GM21825 (cell line): ENCODE data around the gene SEMA6D.
A peak's percentile ranks its signal among the peaks of the same experiment; 100 is the strongest.

Experiments used
- ATAC-seq: cut with Tn5 transposase; IDR thresholded peaks from one replicate; pipeline ENCODE4 v1.9.1; 2021; ENCODE audit warnings: mild to moderate bottlenecking, moderate library complexity; ENCODE audit not compliant: unreplicated experiment

SEMA6D gene

DNA sequence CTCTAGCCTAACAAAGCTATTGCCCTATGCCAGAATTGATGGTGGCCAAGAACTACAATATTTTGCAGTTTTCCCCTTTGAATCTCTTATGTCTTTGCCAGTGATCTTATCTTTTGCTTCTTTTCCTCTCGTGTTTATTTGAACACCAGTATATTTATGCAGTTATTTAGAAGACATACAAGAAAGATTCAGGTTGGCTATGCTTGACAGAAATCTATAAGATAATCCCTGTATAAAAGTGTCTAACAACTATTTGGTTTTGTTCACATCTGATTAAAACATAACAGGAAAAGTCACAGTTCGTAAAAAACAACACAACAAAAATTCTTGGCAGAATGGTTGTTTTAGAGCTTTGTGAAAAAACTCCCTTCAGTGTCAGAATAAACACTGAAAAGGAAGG, 63.7 kb downstream of the SEMA6D start:
- no peak for ATAC-seq

DNA sequence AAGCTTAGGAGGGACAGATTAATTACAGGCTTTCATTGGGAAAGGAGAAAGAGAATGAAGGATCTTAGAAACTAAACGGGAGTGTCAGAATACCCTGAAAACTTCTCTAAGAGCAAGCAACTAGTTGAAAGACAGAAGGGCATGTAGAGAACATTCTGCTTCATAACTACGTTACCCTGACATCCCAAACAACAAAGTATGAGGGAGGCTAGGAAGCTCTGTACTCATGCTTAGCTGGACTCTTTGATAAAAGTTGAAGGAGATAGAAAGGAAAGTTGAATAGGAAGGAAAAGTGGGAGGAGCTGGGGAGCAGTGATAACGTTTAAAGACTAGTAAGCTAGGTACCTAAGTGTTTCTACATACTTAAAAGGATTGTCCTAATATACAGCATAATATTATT, 64.2 kb downstream of the SEMA6D start:
- ATAC-seq: no peak

DNA sequence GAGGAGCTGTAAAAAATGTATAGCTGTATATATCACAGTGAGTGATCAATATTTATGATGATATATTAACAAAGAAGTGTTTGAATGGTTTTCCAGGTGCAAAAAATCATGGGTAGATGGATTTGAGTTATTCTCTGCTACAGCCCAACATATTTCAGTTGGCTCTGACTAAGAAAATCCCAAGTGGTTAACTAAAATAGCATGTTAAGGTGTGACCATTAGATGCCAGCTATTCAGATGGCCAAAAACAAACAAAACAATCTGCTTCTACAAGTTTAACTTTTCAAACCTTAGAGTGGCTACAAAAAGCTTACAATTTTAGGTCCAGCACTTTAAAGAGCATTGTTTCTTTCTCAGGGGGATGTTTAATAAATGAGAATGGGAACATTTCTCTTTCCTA, 67.5 kb downstream of the SEMA6D start:
- ATAC-seq: no peak

DNA sequence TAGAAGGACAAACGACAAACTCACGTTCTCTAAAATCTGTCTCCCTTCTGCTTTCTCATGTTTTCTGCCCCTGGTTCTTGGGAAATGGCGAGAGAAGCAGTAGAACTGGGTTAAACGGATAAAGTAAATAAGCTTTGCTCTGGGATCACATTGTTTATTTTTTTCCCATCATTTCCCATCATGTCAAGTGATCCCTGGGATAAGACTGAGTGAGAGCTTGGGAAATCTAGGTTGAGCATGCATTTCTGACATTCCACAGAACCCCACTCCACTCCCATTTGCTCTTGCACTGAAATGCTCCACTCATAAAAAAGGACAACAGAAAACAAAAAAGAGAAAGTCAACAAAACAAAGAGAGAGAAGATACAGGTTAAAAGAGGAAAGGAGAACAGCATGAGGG, 69.1 kb downstream of the SEMA6D start:
- ATAC-seq: no peak

DNA sequence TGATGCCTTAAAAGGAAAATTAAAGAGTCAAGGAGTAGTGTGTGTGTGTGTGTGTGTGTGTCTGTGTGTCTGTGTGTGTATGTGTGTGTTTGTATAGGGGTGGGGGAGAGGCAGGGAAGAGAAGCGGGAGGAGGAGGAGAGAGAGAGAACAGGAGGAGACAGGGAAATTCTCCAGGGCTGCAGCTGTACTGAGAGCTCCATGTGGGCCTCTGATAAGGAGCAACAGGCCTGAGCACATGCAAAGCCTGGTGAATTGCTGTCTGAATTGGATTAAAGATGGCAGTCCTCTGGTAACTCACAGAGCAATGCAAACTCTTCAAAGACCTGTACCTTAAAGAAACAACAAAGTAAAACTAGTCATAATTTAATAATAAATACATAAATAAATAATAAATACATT, 70.6 kb downstream of the SEMA6D start:
- ATAC-seq: no peak

DNA sequence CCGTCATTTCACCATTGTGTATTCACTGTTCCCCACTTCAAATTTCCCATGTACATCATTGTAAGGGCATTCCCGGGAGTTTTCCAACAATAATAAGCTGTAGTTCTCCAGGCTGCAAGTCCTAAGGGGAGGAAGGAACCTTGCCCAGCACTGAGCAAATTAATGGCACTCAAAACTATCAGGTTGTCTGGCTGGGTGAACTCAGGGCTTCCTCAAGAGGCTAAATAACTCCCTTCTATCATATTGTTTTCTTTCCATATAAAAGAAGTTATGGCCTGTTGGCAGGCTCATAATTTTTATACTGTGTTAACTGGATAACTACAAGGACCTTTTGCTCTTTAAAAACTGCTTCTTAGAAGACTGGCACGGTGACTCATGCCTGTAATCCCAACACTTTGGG, 71.4 kb downstream of the SEMA6D start:
- ATAC-seq: no peak

DNA sequence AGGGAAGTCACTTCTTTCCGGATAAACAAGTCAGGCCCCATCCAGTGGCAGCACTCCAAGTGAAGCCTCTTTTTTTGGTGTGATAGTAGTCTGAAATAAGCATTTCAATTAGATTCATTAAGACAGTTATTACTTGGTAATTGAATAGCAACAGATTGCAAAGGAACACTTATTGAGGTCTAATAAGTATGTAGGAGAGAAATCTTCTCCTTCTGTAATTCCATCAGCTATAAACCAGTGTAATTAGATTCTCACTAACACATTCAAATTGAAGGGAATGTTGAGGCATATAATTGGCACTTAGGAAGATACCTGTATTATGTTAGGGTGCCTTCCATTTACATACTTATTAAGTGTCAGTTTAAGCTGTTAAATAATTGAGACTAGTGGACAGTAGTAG, 73.9 kb downstream of the SEMA6D start:
- no peak for ATAC-seq

DNA sequence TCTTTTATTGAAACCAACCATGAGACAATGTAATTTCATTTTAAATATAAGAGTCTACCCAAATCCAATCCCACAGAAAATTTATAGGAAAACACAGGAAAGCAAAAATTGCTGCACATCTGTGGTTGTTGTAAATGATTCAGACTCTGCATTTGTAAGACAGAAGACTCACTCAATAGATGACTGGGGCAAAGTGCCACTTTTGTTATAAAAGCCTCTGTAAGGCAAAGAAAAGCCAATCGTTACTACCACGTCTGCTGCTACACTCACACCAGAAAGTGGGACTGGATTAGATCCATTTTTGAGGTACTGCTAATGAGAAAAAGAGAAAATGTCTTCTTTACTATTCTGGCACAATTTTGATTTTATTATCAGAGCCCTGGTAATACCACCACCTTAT, 74.9 kb downstream of the SEMA6D start:
- no peak for ATAC-seq

DNA sequence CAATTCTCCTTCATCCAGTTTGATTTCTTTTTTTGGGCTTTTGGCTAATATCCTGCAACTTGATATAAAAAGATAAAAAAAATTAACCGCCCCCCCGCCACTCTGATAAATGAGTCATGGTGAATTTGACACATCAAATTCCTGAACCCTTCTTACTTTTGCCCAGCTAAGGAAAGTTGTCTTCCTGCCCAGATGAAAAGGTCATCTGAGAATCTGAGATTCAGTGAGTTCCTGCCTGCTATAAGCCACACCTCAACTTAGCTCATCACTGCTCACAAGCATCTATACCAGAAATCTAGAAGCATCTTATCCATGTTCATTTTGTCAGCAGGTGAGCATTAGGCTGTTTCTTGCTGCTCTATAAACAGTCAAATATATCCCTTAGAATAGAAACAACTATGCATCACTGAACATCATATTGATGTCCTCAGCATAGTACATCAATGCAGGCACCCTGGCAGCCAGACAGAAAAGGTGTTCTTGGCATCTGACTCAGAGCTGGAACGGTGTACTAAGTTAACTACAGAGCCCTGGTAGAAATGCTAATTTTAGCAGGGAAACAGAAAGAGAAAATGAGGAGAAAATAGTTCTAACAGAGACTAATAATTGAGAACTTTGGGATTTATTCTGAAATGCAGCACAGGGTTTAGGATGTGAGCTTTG, 77.1 kb downstream of the SEMA6D start:
- ATAC-seq: no peak

DNA sequence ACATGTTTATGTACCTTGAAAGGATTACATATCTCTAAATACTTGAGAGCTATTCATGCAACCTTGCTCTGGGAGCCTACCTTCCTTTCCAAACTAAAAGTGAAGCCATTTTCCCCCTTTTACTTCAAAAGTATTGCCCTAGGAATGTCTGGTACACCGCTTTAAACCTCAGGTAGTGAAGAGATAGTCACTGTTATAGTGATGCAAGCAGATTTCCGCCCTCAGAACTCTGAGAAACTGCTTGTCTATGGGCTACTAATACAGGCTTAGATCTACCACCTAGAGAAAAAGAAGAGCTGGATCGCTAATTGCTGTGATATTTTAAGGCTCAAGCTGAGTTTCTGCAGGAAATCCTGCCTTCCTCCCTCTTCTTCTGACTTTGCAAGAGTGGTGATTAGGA, 78.6 kb downstream of the SEMA6D start:
- ATAC-seq: no peak

DNA sequence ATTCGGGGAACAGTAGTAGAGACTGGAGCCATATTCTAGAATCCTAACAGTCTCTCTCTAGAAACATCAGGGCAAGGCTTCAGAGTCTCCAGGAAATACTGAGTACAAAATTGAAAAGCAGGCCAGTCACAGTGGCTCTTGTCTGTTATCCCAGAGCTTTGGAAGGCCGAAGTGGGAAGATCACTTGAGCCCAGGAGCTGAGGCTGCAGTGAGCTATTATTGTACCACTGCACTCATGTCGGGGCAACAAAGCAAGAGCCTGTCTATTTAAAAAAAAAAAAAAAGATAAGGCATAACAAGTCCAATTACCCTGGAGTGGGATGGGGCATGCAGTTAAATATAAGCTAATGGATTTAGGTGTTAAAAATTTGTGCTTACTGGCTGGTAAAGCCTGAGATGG, 79.0 kb downstream of the SEMA6D start:
- ATAC-seq: no peak

DNA sequence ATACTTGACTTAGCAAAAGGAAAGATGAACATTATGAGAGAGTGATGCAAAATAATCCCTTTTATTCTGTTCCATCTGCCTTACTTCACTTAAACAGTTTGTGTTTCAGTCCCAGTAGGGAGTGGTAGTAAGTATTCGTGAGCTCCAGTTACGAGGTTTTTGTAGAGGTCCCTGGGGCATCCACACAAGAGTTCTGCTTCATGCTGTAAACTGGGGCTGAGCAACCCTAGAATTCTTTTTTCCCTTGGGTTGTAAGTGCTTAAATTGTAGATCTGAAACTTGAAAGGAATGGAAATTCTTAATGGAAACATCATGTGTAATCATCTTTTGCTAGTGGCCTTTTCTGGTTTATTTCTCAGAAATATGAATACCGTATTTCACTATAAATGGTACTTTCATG, 79.5 kb downstream of the SEMA6D start:
- ATAC-seq: no peak

DNA sequence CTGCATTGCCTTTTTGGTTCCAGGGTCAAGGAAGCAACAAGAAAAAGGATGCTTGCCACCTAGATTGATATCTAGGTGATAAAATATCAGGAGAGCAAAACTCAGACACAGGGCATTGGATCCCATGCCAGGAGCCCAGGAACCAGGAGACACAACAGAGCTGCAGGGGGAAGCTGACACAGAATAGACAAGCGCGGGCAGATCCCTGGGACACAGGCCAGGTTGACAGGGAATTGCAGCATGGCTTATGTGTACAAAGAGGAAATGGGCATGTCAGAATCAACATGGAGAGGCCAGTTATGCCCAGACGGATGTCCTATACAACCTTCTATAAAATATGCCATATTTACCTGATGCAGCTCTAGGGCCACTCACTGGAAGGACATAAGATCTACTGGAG, 84.2 kb downstream of the SEMA6D start:
- ATAC-seq: no peak

DNA sequence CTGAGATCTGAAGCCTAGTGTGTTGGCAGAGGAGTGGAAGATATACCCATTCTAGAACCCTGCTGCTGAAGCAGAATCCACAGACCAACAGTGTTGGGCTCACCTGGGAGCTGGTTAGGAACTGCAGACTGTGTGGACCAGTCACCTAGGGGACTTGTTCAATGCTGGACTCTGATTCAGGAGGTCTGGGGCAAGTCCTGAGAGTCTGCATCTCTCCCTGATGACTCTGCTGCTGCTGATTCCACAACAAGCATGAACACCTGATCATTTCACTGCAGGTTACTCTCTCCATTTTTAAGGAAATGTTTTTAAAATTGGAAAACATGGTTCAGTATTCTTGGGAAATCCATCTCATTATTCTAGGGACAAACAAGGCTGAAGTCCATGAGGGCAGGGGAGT, 84.9 kb downstream of the SEMA6D start:
- ATAC-seq: no peak

DNA sequence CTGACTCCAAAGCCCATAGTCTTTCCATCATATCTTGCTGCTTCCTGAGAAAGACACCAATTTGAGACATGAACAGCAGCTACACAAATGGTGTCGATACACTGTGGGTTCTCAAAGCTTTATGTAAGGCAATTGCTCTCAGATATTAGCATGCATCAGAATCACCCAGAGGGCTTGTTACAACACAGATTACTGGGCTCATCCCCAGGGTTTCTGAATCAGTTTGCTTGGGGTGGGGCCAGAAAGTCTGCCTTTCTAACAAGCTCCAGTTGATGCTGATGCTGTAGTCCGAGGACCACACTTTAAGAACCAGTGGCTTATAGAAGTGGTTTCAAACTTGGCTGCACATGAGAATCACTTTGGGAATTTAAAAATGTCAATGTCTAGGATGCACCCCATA, 86.5 kb downstream of the SEMA6D start:
- ATAC-seq: no peak

DNA sequence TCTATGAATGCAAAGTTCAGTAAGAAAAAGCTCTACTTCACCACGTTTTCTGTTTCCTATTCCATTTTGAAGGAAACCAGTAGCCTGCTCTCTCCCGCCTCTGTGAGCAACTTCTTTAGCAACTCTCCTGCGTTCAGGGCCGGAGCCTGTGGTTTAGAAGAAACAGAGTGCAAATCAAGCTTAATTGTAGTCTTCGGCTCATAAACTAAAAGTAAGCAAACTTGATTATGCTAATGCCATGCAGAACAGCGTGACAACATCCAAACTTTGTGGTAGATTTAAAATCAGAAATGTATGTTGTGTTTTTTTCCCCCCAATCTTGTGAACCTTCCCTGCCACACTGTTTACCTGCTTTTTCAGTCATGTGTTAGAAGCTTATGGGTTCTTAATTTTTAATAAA, 87.4 kb downstream of the SEMA6D start:
- ATAC-seq: no peak

DNA sequence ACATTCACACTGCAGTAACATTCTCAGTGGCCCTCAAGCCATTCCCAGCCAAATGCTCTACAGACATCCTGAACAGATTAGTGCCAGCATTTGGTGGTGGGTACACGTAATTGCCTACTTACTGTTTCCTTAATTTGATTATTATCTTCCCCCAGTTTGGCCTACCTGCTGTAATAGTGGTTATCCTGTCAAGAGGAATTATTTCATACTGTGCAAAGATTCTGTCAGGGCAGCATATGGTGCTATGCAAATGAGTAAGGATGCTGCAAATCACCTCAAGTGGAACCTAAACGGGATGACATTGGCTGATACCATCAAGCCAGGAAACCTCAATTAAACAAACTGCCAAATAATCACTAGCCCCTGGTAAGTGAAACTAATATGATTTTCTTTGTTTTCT, 88.7 kb downstream of the SEMA6D start:
- no peak for ATAC-seq

DNA sequence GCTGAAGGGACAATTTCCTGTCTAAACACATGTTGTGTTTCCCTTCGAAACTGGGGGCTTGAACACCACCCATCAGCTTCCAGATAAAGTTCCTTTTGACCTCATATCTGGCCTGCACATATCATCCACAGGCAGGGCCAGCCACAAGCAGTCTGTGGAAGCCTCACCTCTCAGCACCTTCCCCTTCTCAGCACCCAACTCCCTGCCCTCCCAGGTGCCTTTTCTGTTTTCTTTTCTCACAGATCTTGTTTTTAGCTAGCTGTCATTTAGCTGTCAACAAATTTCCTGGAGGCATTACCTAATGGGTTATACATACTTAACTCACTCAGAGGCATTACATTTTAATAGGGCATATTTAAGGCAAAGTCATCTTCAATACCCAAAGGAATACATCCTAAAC, 93.9 kb downstream of the SEMA6D start:
- ATAC-seq: no peak

DNA sequence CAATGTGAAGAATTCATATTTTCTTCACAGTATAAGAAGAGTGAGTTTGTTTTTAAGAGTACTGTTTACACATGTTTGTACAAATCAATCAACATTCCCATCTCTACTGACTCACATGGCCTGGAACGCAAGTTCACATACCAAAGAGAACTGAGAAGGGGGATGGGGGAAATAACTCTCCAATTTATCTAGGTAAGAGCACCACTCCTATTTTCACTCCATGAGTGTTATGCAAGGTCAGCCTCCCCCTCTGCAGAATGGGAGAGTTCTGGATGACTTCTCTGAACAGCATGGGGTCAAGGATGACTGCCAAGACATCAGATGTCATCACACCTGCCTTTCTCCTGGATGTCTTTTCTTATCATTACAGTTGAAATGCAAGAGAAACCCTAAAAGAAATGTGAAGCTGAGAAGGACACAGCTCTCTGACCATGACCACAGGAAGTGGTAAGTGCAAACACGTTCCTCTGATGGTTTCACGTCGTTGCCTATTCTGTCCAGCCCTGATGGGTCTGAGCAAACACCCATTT, 95.2 kb downstream of the SEMA6D start:
- ATAC-seq: peak; percentile 62

DNA sequence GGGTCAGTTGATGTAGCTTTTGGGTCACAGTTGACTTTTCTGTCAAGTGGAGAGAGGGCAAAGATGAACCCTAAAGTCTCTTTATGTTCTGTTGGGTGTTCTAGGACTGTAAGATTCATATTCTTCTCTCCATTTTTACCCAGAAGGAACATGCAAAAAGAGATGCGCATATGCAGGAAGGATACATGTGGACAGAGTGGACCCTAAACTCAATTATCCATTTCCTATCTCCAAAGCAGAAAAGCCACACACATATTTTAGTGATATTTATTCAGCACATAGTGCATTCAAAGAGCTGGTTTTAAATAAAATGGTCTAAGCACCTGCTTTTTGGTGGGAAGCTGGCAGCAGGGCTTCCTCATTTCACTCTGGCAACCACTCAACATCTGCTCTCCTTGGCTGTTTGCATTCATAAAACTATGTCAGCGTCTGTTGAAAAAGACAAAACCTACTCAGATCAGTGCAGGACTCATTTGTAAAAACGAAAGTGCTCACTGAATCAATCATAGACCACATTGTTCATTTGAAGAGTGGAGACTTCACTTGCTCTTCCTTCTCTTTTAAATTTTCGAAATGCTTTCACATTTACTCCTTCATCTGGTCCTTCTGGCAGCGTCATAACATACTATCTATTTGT, 96.6 kb downstream of the SEMA6D start:
- peak; percentile 85 for ATAC-seq

DNA sequence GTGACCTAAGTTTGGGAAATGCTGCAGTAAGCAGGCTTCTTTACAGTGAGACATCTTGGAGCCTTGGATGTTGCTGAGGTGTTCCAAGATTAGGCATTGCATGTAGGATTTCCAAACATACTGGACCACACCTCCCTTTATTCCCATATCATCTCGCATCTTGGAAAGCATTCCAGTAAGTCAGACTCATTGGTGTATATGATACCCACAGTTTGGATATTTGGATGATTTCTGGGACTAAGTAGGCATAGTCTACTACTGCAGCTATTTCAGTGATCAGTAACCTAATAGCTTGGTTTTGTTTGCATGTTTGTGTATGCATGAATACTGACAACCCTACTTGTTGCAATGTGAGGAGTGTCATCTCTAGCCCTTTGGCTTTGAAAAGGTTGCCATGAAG, 97.3 kb downstream of the SEMA6D start:
- ATAC-seq: no peak

DNA sequence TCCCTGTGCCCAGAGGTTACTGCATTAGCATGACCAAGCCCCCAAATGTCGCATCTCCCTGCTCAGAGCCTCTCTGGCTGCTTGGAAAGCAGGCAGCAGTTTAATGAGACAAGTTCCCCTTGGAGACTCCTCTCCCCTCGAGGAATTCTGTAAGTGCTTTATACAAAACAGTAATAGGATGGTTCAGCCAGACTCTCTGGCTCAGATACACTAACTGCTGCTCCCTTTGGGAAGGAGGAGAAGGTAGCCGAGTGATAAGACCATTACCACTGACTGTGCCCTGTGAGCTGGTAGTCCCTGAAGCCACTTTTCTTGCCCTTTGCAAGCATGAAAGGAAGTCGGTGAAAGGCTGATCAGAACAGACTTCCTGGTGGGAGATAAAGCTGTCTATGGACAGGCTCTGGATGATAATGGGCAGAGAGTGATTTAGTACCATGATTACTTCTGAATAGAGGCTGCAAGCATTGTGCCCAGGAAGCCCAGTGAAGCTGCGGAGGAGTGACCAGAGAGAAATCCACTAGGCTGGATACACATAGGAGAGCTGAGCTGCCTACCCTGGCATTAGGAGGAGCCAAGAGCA, 100.8 kb downstream of the SEMA6D start:
- ATAC-seq: no peak
